GM18520 (cell line): ENCODE data around the gene GPD1.
"Not testable (repeated sequence)": the region's sequence is repeated elsewhere in the genome, so short reads cannot be mapped to it uniquely, and the experiment has no call there.

Experiments used
- ATAC-seq: cut with Tn5 transposase; IDR thresholded peaks from one replicate; pipeline ENCODE4 v1.9.1; 2021; ENCODE audit not compliant: unreplicated experiment

The GPD1 gene

DNA sequence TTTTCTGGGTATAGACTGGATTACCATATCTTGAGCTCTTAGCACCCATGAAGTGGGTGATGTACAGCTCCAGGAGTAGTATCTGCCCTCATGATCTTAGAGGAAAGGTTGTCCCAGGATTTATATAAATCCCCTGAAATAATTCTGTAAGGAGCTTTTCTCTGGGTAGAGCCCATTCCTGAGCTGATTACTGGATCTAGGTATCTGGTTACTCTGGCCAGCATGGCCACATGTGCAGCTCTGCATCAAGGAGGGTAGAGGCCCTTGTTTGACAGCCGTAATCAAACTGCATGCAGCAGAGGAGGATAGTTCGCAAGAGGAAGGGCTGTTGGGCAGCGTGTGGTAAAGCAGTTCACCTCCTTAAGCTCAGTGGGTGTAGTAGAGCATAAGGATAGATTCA lies 16.7 kb downstream of the GPD1 start:
- no peak for ATAC-seq

DNA sequence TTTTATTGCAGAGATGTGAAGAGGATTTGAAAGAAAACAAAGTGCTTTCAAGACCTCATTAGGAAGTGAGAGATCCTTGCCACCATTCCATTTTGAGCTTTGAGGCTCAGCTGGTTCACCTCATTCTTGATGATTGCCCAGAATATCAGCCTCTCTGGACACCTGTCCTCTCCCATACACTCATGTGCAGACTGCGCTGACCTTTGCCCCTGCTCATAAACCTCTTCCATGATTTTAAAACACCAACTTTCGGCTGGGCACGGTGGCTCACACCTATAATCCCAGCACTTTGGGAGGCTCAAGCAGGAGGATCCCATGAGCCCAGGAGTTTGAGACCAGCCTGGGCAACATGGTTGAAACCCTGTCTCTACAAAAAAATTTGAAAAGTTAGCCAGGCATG lies 17.1 kb downstream of the GPD1 start:
- no peak for ATAC-seq

DNA sequence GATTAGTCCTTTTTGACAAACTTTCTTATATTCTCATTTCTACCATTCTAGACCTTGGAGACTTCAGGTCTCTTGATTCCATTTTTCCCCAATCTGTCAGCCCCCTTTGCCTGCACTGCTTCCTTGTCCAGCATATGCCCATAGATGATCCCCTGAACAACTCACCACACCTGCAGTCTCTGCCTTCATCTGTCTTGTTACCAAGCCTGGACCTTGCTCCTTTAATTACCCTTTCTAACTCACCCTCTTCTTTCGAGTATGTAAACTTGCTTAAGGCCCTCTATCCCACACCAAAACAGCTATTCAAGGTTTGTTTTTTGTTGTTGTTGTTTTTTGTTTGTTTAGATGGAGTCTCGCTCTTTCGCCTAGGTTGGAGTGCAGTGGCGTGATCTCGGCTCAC lies 17.8 kb downstream of the GPD1 start:
- ATAC-seq = no peak

DNA sequence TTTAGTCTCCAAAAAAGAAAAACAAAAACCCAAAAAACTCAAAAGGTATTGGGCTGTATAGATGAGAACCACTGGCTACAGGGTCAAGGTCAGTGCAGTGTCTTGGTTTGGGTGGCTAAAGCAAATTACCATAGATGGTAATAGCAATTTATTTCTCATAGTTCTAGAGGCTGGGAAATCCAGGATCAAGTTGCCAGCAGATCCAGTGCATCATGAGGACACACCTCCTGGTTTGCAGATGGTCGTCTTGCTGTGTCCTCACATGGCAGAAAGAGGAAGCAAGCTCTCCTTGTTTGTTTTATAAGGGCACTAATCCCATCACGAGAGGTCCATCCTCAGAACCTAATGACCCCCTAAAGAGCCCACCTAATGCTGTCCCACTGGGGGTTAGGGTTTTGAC lies 19.4 kb downstream of the GPD1 start:
- ATAC-seq = no peak

DNA sequence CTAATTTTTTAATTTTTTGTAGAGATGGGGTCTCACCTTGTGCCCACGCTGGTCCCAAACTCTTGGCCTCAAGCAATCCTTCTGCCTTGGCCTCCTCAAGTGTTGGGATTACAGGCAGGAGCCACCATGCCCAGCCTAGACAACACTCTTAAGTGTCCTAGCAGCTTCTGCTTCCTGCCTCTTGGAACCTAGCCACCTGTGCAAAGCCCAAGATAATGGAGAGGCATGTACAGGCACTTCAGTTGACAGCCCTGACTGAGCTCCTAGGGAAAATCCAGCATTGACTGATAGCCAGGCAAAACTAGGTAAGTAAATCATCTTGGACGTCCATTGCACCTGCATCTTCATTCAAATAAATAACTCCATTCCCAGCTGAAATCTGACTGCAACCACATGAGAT lies 23.7 kb downstream of the GPD1 start:
- ATAC-seq = no peak

DNA sequence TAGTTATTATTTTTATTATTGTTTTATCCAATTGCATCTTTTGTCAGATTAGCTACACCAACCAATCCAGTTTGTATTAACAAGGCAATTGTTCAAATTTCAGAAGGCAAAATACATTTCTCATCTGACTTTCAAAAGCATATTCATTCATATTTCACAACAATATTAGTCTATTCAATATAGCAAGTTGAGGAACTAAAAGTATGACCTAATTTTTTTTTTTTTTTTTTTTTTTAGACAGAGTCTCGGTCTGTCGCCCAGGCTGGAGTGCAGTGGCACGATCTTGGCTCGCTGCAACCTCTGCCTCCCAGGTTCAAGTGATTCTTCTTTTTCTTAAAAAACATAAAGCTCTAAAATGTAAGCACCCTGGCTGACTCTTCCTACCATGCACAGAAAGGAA lies 25.5 kb downstream of the GPD1 start:
- no peak for ATAC-seq

DNA sequence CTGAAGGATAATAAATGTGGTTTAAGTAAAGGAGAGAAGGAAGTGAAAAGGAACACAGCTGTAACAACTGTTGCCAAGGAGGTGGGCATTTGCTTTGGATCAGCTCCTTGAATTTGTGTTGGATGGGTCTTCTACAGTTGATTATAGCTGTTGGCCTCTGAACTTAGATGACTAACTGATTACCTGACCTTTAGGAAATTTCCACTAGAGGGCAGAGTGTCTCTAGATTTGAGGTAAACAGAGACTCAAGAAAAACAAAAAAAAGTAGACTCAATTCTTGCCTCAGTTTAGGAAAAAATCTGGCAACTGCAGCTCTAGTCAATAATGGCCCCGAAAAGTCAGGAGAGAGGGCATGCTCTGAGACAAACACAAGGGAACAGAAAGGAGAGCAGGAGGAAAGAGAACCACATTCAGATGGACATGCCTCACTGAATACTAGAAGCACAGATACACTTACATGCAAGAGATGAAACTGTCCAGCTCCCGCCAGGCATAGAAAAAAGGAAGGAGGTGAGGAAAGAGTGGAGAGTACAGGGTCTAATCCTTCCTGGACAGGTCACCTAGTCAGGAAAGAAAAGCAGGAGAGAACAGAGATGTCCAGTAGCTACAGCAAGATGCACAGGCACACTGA lies 28.8 kb downstream of the GPD1 start:
- ATAC-seq = no peak

DNA sequence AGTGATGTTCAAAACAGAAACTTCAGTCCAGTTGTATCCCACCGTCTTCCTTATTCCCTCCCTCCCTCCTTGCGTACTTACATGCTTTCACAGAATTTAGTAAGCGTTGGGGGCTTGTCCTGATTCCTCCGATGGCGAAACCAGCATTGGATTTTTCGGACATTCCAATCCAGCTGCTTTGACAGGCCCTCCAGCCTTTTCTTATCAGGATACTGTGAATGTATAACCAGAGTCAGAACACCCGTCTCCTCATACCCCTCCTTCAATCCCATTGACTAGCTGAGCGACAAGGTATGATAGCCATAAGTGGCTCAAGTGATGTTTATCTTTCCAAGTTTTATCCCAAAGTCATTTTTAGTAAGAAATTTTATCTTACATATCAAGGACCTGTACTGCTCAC lies 39.2 kb downstream of the GPD1 start:
- ATAC-seq = no peak

DNA sequence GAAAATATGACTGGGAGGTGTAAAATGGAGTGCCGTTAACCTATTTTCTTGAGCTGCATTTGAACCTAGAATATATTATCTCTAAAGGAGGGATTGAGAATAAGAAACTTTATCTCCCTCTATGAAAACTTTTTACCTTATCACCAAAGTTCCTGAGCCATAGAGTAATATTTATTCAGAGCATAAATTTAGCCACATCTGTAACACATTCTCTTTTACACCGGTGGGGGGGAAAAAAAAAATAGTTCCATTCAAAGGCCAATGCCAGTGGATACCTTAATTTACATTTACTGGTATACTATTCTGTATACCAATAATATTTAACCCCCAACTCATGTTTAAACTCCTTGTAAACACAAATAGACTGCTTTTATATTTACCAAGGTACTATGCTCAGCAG lies 41.6 kb downstream of the GPD1 start:
- ATAC-seq = no peak

DNA sequence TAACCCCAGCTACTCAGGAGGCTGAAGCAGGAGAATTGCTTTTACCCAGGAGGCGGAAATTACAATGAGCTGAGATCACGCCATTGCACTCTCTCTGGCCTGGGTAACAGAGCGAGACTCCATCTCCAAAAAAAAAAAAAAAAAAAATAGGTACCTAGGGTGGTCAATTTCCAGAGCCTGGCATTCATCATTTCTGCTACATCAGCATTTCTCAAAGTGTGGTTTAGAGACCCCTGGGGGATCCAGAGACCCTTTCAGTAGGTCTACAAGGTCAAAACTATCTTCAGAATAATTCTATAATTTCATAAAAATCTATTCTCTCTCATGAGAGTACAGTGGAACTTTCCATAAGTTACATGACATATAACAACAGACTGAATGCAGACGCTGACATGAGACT lies 43.5 kb downstream of the GPD1 start:
- no peak for ATAC-seq

DNA sequence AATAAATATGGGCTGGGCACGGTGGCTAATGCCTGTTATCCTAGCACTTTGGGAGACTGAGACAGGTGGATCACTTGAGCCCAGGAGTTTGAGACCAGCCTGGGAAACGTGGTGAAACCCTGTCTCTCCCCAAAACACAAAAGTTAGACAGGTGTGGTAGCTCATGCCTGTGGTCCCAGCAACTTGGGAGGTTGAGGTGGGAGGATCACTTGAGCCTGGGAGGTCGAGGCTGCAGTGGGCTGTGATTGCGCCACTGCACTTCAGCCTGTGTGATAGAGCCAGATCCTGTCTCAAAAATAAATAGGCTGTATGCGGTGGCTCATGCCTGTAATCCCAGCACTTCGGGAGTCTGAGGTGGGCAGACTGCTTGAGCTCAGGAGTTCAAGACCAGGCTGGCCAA lies 44.2 kb downstream of the GPD1 start:
- not testable (repeated sequence) for ATAC-seq

DNA sequence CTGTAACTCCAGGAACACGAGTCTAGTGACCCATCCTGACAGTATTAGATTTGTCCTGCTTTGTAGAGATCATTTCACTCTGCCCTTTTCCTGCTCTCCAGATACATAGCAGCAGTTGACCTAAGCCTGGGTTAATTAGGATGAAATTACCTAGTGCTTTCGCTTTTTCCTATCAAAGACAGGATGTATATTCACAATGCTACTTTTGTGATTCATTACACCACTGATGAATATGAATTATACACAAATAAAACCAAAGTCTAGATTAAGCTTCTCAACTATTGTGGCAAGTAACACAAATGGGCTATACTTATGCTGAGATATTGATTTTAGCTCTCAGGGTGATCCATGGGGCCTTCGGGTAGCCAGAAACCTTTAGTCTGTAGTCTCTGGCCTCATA lies 45.5 kb downstream of the GPD1 start:
- no peak for ATAC-seq

DNA sequence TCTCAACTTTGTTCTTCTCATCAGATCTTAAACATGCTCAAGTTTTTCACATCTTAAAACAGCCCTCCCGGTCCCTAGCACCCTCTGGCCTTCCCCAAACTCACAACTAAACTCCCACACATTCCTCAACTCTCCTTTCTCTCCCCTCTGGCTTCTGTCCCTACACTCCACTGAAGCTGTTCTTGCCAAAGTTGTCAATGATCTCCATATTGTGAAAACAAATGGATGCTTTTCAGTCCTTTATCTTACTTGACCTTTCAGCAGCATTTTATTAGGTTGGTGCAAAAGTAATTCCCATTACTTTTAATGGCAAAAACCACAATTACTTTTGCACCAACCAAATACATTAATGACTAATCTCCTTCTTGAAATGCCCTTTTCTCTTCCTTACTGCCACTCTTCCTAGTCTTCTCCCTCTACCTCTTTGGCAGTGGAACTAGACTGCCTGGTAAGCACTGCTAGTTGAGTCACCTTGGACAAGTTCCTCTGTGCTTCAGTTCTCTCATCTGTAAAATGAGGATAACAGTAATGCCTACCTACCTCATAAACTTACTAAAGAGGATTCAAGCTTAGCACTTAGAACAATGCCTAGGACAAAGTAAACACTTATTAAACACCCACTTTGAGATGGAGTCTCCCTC lies 47.4 kb downstream of the GPD1 start:
- ATAC-seq = no peak

DNA sequence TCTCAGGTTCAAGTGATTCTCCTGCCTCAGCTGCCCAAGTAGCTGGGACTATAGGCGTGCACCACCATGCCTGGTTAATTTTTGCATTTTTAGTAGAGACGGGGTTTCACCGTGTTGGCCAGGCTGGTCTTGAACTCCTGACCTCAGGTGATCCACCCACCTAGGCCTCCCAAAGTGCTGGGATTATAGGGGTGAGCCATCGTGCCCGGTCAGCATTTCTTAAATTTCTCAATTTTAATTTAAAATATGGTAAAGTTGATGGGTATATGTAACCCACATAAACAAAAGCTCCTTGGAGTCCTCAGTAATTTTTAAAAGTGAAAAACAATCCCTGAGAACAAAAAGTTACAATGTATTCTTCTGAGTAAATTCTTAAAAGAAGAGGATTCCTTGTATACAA lies 51.1 kb downstream of the GPD1 start:
- not testable (repeated sequence) for ATAC-seq

DNA sequence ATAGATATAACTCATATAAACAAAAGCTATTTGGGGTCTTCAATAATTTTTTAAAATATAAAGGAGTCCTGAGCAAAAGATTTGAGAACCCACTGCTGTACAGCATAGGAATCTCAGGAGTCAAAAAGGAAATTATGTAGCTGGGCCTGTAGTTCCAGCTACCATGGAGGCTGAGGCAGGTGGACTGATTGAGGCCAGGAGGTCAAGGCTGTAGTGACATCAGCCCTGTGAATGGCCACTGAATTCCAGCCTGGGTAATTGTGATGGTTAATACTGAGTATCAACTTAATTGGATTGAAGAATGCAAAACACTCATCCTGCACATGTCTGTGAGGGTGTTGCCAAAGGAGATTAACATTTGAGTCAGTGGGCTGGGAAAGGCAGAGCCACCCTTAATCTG lies 52.8 kb downstream of the GPD1 start:
- ATAC-seq = no peak

DNA sequence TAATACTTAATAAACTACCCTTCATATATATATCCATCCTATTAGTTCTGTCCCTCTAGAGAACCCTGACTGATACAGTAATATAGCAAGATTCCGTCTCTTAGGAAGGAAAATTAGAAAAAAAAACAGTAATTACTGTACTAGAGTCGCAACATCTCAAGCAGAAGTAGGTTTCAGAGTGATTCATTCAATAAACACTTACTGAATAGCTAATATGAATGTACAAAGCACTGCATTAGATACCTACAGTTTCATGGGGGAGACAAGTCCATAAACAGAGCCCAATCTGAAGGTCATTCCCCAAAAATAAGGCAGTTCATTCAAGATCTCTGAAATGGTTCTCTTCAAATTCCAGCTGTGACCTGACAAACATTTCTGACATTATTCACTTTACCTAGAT lies 53.5 kb downstream of the GPD1 start:
- no peak for ATAC-seq

DNA sequence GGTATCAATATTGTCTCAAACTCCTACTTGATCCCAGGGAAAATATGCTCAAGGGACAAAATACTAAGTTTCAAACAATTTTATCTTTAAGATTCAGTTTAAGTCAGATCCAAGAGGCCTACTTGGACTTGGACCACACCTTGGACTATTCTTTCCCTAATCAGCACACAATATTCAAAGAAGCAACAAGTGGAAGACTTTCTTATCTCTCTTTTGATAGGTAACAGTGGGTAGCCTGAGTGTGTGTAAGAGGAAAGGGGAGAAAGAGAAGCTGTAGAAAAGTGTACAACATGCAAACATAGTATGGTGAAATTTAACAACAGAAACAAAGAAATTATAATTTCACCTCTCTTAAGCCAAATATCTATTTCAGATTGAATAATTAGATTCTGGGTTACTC lies 56.8 kb downstream of the GPD1 start:
- ATAC-seq = no peak
